Adrenal gland (tissue), 5 donors: ENCODE results near the gene POM121C.
"Not testable (repeated sequence)": the region's sequence is repeated elsewhere in the genome, so short reads cannot be mapped to it uniquely, and the experiment has no call there.

Experiments
- POLR2A ChIP-seq, 2 donors: fragments of 450-650 bp; IDR thresholded peaks; one replicate each; pipeline ENCODE4 v1.6.1; 2017; ENCODE audit warnings: antibody characterized with exemption in 2 of 2, mild to moderate bottlenecking in 2 of 2, moderate library complexity in 1 of 2
- TF ChIP-seq, protein P1 (sequence below), 6 experiments: fragments of 450-650 bp in 4 of 6; fragments of 200-600 bp in 2 of 6; sonication (generic) in 1 of 6; IDR thresholded peaks; 1 replicate in 5 of 6; 2 replicates in 1 of 6; pipeline versions ENCODE4 v1.5.1 to v1.8.0; 2016 to 2021; ENCODE audit warnings: antibody characterized with exemption in 6 of 6, mild to moderate bottlenecking in 2 of 6, moderate library complexity in 1 of 6
- donor health status: DM: no; HTN: no; CAD: no.

DNA sequence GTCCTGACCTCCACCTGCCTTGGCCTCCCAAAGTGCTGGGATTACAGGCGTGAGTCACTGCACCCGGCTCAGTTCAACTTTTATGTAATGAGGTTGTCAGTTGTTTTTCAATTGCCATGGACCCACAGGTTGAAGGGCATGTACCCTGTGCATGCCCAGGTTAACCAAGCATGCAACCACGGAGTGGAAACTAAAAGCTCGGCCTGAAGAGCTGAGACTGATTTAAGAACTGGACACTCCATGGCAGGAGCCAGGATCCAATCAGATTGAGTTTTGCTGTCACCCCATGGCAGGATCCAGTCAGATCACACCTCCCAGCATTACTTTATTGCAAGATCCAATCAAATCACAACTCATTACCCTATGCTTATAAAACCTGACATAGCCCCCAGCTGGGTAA lies 22.9 kb upstream of the POM121C start:
- TF ChIP-seq, protein P1, sequence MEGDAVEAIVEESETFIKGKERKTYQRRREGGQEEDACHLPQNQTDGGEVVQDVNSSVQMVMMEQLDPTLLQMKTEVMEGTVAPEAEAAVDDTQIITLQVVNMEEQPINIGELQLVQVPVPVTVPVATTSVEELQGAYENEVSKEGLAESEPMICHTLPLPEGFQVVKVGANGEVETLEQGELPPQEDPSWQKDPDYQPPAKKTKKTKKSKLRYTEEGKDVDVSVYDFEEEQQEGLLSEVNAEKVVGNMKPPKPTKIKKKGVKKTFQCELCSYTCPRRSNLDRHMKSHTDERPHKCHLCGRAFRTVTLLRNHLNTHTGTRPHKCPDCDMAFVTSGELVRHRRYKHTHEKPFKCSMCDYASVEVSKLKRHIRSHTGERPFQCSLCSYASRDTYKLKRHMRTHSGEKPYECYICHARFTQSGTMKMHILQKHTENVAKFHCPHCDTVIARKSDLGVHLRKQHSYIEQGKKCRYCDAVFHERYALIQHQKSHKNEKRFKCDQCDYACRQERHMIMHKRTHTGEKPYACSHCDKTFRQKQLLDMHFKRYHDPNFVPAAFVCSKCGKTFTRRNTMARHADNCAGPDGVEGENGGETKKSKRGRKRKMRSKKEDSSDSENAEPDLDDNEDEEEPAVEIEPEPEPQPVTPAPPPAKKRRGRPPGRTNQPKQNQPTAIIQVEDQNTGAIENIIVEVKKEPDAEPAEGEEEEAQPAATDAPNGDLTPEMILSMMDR (IDR thresholded peaks at IDR 0.05) = not testable (repeated sequence)
- TF ChIP-seq POLR2A (IDR thresholded peaks at IDR 0.05) = not testable (repeated sequence)
